ENCODE data around the gene PI4KB.

DNA sequence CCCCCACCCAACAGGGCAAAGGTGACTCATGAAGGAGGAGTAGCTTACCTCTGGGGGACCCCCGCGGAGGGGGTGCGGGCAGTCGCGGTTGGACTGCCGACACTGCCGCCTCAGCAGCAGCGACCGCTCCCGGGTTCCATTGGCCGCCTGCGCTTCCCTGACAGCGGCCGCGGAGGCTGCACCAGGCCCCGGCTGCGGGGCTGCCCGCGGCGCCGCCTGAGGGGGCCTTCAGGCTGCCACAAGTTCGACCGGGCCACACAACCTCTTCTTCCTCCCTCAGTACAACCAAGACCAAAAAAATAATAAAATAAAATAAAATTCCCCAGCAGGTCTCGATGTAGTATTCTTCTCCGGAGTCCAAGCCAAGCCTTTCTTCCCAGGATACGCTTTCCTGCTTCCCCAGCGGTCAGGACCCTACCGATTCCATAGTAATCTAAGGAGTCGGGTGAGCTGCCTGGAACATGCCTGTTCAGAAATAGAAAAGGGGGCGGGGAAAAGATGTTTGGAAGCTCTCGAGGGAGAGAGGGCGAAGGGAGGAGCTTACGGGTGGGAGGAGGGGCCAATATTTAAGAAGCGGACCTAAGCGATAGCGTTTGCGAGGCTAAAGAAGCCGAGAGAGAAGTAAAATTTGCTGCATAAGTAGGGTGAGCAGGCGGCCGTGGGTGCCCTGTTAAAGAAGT lies at the start of gene PI4KB:
- TF ChIP-seq, protein P1, sequence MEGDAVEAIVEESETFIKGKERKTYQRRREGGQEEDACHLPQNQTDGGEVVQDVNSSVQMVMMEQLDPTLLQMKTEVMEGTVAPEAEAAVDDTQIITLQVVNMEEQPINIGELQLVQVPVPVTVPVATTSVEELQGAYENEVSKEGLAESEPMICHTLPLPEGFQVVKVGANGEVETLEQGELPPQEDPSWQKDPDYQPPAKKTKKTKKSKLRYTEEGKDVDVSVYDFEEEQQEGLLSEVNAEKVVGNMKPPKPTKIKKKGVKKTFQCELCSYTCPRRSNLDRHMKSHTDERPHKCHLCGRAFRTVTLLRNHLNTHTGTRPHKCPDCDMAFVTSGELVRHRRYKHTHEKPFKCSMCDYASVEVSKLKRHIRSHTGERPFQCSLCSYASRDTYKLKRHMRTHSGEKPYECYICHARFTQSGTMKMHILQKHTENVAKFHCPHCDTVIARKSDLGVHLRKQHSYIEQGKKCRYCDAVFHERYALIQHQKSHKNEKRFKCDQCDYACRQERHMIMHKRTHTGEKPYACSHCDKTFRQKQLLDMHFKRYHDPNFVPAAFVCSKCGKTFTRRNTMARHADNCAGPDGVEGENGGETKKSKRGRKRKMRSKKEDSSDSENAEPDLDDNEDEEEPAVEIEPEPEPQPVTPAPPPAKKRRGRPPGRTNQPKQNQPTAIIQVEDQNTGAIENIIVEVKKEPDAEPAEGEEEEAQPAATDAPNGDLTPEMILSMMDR (IDR thresholded peaks at IDR 0.05): no peak
- TF ChIP-seq POLR2A (IDR thresholded peaks at IDR 0.05): no peak

All from lower leg skin (tissue), 3 donors.